Ascending aorta (tissue), 2 donors: ENCODE data around the gene OVCA2. TPM values are rescaled to one million over a fixed set of nuclear protein-coding genes. Genes with fewer than 3 reads are reported as not detected.

Experiments
- DNase-seq, 2 donors: peaks; one replicate each; pipeline ENCODE4 v3.0.0-alpha.2; 2019; ENCODE audit warnings: low spot score in 2 of 2
- H3K27ac ChIP-seq, 2 donors: fragments of 200-600 bp; sonication (generic); one replicate each; pipeline ENCODE4 v1.5.1; 2016 to 2017; ENCODE audit warnings: mild to moderate bottlenecking in 1 of 2
- H3K27me3 ChIP-seq: fragments of 200-600 bp; sonication (generic); one replicate; pipeline ENCODE4 v1.5.1; 2017
- H3K36me3 ChIP-seq, 2 donors: fragments of 200-600 bp; sonication (generic); one replicate each; pipeline ENCODE4 v1.5.1; 2016
- H3K4me1 ChIP-seq, 2 donors: fragments of 200-600 bp; sonication (generic); one replicate each; pipeline ENCODE4 v1.5.1; 2016 to 2017; ENCODE audit warnings: mild to moderate bottlenecking in 1 of 2
- H3K4me3 ChIP-seq, 2 donors: fragments of 200-600 bp; sonication (generic); one replicate each; pipeline ENCODE4 v1.5.1; 2016 to 2017; ENCODE audit warnings: mild to moderate bottlenecking in 1 of 2
- H3K9me3 ChIP-seq, 2 donors: fragments of 200-600 bp; sonication (generic); one replicate each; pipeline ENCODE4 v1.5.1; 2016
- CTCF ChIP-seq, 3 experiments: fragments of 200-600 bp in 2 of 3; fragments of 450-650 bp in 1 of 3; sonication (generic) in 2 of 3; IDR thresholded peaks; one replicate each; pipeline ENCODE4 v1.5.1; 2016 to 2019; ENCODE audit warnings: antibody characterized with exemption in 3 of 3, mild to moderate bottlenecking in 1 of 3, moderate library complexity in 1 of 3
- intact Hi-C: fragments of 100-400 bp; cut with DNase I; formaldehyde crosslinking; loops from one replicate; pipeline ENCODE4 v1.15.1; 2023
- total RNA-seq: library from RNA; depleted of rRNA; stranded (reverse); fragments of >200 nt; gene quantifications from one replicate; pipeline ENCODE4 v1.1.0, GENCODE V29; 2016

The OVCA2 gene
- total RNA-seq, 1 donor from 2014 or later, result 71.3 TPM

- intact Hi-C loops, result loop anchor here (10.0 kb wide), 1 partner anchor 344 kb away; no protein-coding TSS in a partner anchor
- no peak for DNase-seq
- Histone ChIP-seq H3K36me3 (no peaks in the 10 kb centered on the region), H3K4me1 (peaks cover 36 to 38% of the 10 kb centered on the region in 2 donors), H3K27me3 (no peaks in the 10 kb centered on the region), H3K9me3 (no peaks in the 10 kb centered on the region), H3K4me3 (peak overlapping the region; percentile 91 to 97), H3K27ac (no peak overlapping the region)
- TF ChIP-seq CTCF (IDR thresholded peaks at IDR 0.05), result no peak
Observed at GRCh38 chr17:2051061-2051932, 9.5 kb downstream of the OVCA2 start.

GRCh38 chr17:2051933-2052559, 10.2 kb downstream of the OVCA2 start:
- H3K4me3 ChIP-seq, result no peak overlapping the region
- no peaks in the 10 kb centered on the region for H3K27me3 ChIP-seq
- no peak for DNase-seq
- H3K36me3 ChIP-seq, result no peaks in the 10 kb centered on the region
- peaks cover 38 to 39% of the 10 kb centered on the region in 2 donors for H3K4me1 ChIP-seq
- H3K27ac ChIP-seq, result no peak overlapping the region
- no peak for TF ChIP-seq CTCF (IDR thresholded peaks at IDR 0.05)
- H3K9me3 ChIP-seq, result no peaks in the 10 kb centered on the region
- intact Hi-C loops, result loop anchor here (10.0 kb wide), 1 partner anchor 343 kb away; no protein-coding TSS in a partner anchor

GRCh38 chr17:2053380-2054261, 11.8 kb downstream of the OVCA2 start:
- peak; percentile 50 to 53 (median 51) for TF ChIP-seq CTCF (IDR thresholded peaks at IDR 0.05)
- intact Hi-C loops, result loop anchor here (2.0 to 10.0 kb wide), 2 partner anchors 229 to 341 kb away; no protein-coding TSS in a partner anchor
- peak in 1 of 2 donors; percentile 86 for DNase-seq
- H3K4me1 ChIP-seq, result peaks cover 37 to 39% of the 10 kb centered on the region in 2 donors
- H3K27ac ChIP-seq, result peak overlapping the region; percentile 24 to 49
- no peaks in the 10 kb centered on the region for H3K27me3 ChIP-seq
- peaks cover 4 to 5% of the 10 kb centered on the region in 2 donors for H3K36me3 ChIP-seq
- no peaks in the 10 kb centered on the region for H3K9me3 ChIP-seq
- peak overlapping the region; percentile 57 to 77 for H3K4me3 ChIP-seq

GRCh38 chr17:2054262-2054511, 12.4 kb downstream of the OVCA2 start:
- Histone ChIP-seq H3K27ac (peak overlapping the region; percentile 24 to 49), H3K36me3 (peaks cover 4 to 5% of the 10 kb centered on the region in 2 donors), H3K9me3 (no peaks in the 10 kb centered on the region), H3K4me1 (peaks cover 31 to 34% of the 10 kb centered on the region in 2 donors), H3K4me3 (peak overlapping the region; percentile 57 to 77), H3K27me3 (no peaks in the 10 kb centered on the region)
- TF ChIP-seq CTCF (IDR thresholded peaks at IDR 0.05), result no peak
- intact Hi-C loops, result loop anchor here (2.0 to 10.0 kb wide), 2 partner anchors 229 to 341 kb away; no protein-coding TSS in a partner anchor
- DNase-seq, result no peak
